Muscle layer of duodenum (tissue), 2 donors: ENCODE data around the gene NUDCD3.

Experiments used
- H3K27ac ChIP-seq: one replicate; pipeline ENCODE4 v1.7.0; 2013; ENCODE audit warnings: mild to moderate bottlenecking, low read length
- H3K27me3 ChIP-seq: one replicate; pipeline ENCODE4 v1.7.0; 2013; ENCODE audit warnings: low read depth, mild to moderate bottlenecking, control low read depth, low read length
- H3K36me3 ChIP-seq, 2 donors: one replicate each; pipeline ENCODE4 v1.7.0; 2013; ENCODE audit warnings: low read length in 2 of 2, control low read depth in 1 of 2, mild to moderate bottlenecking in 1 of 2; ENCODE audit not compliant: insufficient read depth in 2 of 2, control insufficient read depth in 1 of 2
- H3K4me1 ChIP-seq, 2 donors: one replicate each; pipeline ENCODE4 v1.7.0; 2013; ENCODE audit warnings: low read length in 2 of 2, mild to moderate bottlenecking in 2 of 2, control low read depth in 1 of 2, moderate library complexity in 1 of 2; ENCODE audit not compliant: insufficient read depth in 2 of 2, control insufficient read depth in 1 of 2
- H3K4me3 ChIP-seq, 2 donors: one replicate each; pipeline ENCODE4 v1.7.0; 2013; ENCODE audit warnings: low read length in 2 of 2, low read depth in 1 of 2, mild to moderate bottlenecking in 1 of 2
- H3K9me3 ChIP-seq, 2 donors: one replicate each; pipeline ENCODE4 v1.7.0; 2013; ENCODE audit warnings: low read length in 2 of 2, control low read depth in 1 of 2, mild to moderate bottlenecking in 1 of 2; ENCODE audit not compliant: control insufficient read depth in 1 of 2
- donor health status: healthy.

The NUDCD3 gene

GRCh38 chr7:44463169-44463808 lies 27.2 kb downstream of the NUDCD3 start:
- no peak overlapping the region for H3K27ac ChIP-seq
- H3K4me3 ChIP-seq, result no peak overlapping the region
- H3K36me3 ChIP-seq, result peaks cover 0 to 22% of the 10 kb centered on the region in 2 donors
- no peaks in the 10 kb centered on the region for H3K9me3 ChIP-seq
- H3K27me3 ChIP-seq, result no peaks in the 10 kb centered on the region
- H3K4me1 ChIP-seq, result peaks cover 0 to 4% of the 10 kb centered on the region in 2 donors

GRCh38 chr7:44461387-44461786 lies 29.1 kb downstream of the NUDCD3 start:
- H3K27me3 ChIP-seq, result no peaks in the 10 kb centered on the region
- no peak overlapping the region for H3K27ac ChIP-seq
- H3K4me3 ChIP-seq, result no peak overlapping the region
- no peaks in the 10 kb centered on the region for H3K9me3 ChIP-seq
- peaks cover 0 to 9% of the 10 kb centered on the region in 2 donors for H3K36me3 ChIP-seq
- peaks cover 0 to 4% of the 10 kb centered on the region in 2 donors for H3K4me1 ChIP-seq

GRCh38 chr7:44460325-44460724 lies 30.1 kb downstream of the NUDCD3 start:
- no peak overlapping the region for H3K4me3 ChIP-seq
- no peaks in the 10 kb centered on the region for H3K9me3 ChIP-seq
- no peaks in the 10 kb centered on the region for H3K27me3 ChIP-seq
- H3K36me3 ChIP-seq, result peaks cover 2 to 5% of the 10 kb centered on the region in 2 donors
- H3K27ac ChIP-seq, result no peak overlapping the region
- H3K4me1 ChIP-seq, result peaks cover 0 to 1% of the 10 kb centered on the region in 2 donors

- Histone ChIP-seq H3K27ac (no peak overlapping the region), H3K36me3 (peaks cover 8 to 13% of the 10 kb centered on the region in 2 donors), H3K9me3 (no peaks in the 10 kb centered on the region), H3K4me1 (no peaks in the 10 kb centered on the region), H3K27me3 (no peaks in the 10 kb centered on the region), H3K4me3 (no peak overlapping the region)
These were observed 35.3 kb downstream of the NUDCD3 start for GRCh38 chr7:44455155-44455554.

- Histone ChIP-seq H3K27ac (no peak overlapping the region), H3K36me3 (peaks cover 8% of the 10 kb centered on the region in 2 donors), H3K4me3 (no peak overlapping the region), H3K27me3 (no peaks in the 10 kb centered on the region), H3K9me3 (no peaks in the 10 kb centered on the region), H3K4me1 (no peaks in the 10 kb centered on the region)
These were observed 36.1 kb downstream of the NUDCD3 start for GRCh38 chr7:44454348-44454747.

- Histone ChIP-seq H3K4me3 (no peak overlapping the region), H3K27ac (no peak overlapping the region), H3K9me3 (no peaks in the 10 kb centered on the region), H3K27me3 (no peaks in the 10 kb centered on the region), H3K4me1 (peaks cover 9% of the 10 kb centered on the region in 2 donors), H3K36me3 (peaks cover 8 to 10% of the 10 kb centered on the region in 2 donors)
These were observed 39.3 kb downstream of the NUDCD3 start for GRCh38 chr7:44451123-44451522.

GRCh38 chr7:44449584-44449928 lies 40.9 kb downstream of the NUDCD3 start:
- H3K9me3 ChIP-seq, result no peaks in the 10 kb centered on the region
- H3K27me3 ChIP-seq, result no peaks in the 10 kb centered on the region
- H3K4me1 ChIP-seq, result peaks cover 13 to 14% of the 10 kb centered on the region in 2 donors
- H3K4me3 ChIP-seq, result no peak overlapping the region
- peaks cover 4 to 10% of the 10 kb centered on the region in 2 donors for H3K36me3 ChIP-seq
- H3K27ac ChIP-seq, result no peak overlapping the region

GRCh38 chr7:44448922-44449583 lies 41.4 kb downstream of the NUDCD3 start:
- Histone ChIP-seq H3K9me3 (no peaks in the 10 kb centered on the region), H3K27ac (no peak overlapping the region), H3K27me3 (no peaks in the 10 kb centered on the region), H3K4me3 (no peak overlapping the region), H3K4me1 (peaks cover 13 to 14% of the 10 kb centered on the region in 2 donors), H3K36me3 (peaks cover 4 to 10% of the 10 kb centered on the region in 2 donors)

- H3K27me3 ChIP-seq, result no peaks in the 10 kb centered on the region
- H3K27ac ChIP-seq, result no peak overlapping the region
- peaks cover 4 to 10% of the 10 kb centered on the region in 2 donors for H3K36me3 ChIP-seq
- no peaks in the 10 kb centered on the region for H3K9me3 ChIP-seq
- no peak overlapping the region for H3K4me3 ChIP-seq
- peaks cover 13 to 14% of the 10 kb centered on the region in 2 donors for H3K4me1 ChIP-seq
These were observed 42.5 kb downstream of the NUDCD3 start for GRCh38 chr7:44447874-44448425.

- H3K4me3 ChIP-seq, result no peak overlapping the region
- no peaks in the 10 kb centered on the region for H3K27me3 ChIP-seq
- no peak overlapping the region for H3K27ac ChIP-seq
- H3K4me1 ChIP-seq, result peaks cover 13 to 14% of the 10 kb centered on the region in 2 donors
- peaks cover 0 to 5% of the 10 kb centered on the region in 2 donors for H3K36me3 ChIP-seq
- no peaks in the 10 kb centered on the region for H3K9me3 ChIP-seq
These were observed 44.3 kb downstream of the NUDCD3 start for GRCh38 chr7:44445986-44446671.

- Histone ChIP-seq H3K4me3 (no peak overlapping the region), H3K27ac (no peak overlapping the region), H3K9me3 (no peaks in the 10 kb centered on the region), H3K27me3 (no peaks in the 10 kb centered on the region), H3K36me3 (peaks cover 0 to 2% of the 10 kb centered on the region in 2 donors), H3K4me1 (peaks cover 3 to 4% of the 10 kb centered on the region in 2 donors)
These were observed 49.4 kb downstream of the NUDCD3 start for GRCh38 chr7:44441079-44441478.
